Subcutaneous abdominal adipose tissue (tissue), 5 donors: ENCODE data around the gene CTRL.

Source experiments
- H3K27ac ChIP-seq: one replicate; pipeline ENCODE4 v1.7.0; 2013; ENCODE audit warnings: low read depth, mild to moderate bottlenecking, inconsistent platforms, low read length, moderate library complexity
- H3K27me3 ChIP-seq, 5 donors: one replicate each; pipeline ENCODE4 v1.7.0; 2013; ENCODE audit warnings: low read length in 5 of 5, inconsistent platforms in 1 of 5; ENCODE audit not compliant: control insufficient read depth in 5 of 5, insufficient read depth in 4 of 5
- H3K36me3 ChIP-seq, 5 donors: one replicate each; pipeline ENCODE4 v1.7.0; 2013; ENCODE audit warnings: low read length in 5 of 5; ENCODE audit not compliant: control insufficient read depth in 5 of 5, insufficient read depth in 5 of 5
- H3K4me1 ChIP-seq, 5 donors: one replicate each; pipeline ENCODE4 v1.7.0; 2013; ENCODE audit warnings: low read length in 5 of 5, mild to moderate bottlenecking in 3 of 5, moderate library complexity in 1 of 5; ENCODE audit not compliant: control insufficient read depth in 5 of 5, insufficient read depth in 5 of 5
- H3K4me3 ChIP-seq, 5 donors: one replicate each; pipeline ENCODE4 v1.7.0; 2013; ENCODE audit warnings: low read length in 5 of 5, low read depth in 1 of 5
- H3K9ac ChIP-seq, 5 donors: one replicate each; pipeline ENCODE4 v1.7.0; 2013; ENCODE audit warnings: low read length in 5 of 5, mild to moderate bottlenecking in 4 of 5, moderate library complexity in 3 of 5
- H3K9me3 ChIP-seq, 5 donors: one replicate each; pipeline ENCODE4 v1.7.0; 2013; ENCODE audit warnings: low read length in 5 of 5; ENCODE audit not compliant: control insufficient read depth in 5 of 5
- donor health status: healthy.
- donor health status: healthy.
- donor health status: healthy.
- donor health status: healthy.
- donor health status: healthy.

The CTRL gene

DNA sequence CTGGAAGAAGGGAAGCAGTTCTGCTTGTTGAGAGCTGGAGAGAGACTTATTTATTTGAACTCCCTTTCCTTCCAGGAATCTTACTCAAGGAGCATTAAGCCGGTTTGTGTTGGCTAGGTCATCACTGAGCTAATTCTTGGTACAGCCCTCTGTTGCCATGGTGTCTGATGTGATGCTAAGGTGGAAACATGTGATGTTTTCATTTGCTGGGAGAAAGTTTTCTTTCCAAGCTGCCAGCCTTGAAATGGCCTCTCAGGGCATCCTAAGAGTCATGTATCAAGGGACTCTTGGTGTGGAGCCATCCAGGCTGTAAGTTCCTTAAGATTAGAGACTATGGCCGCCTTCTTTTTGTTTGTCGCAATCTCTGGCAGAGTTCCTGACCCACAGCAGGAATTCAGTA lies 34.4 kb downstream of the CTRL start:
- H3K4me3 ChIP-seq, result no peak overlapping the region
- peak overlapping the region in 1 of 5 donors; percentile 33 for H3K9ac ChIP-seq
- H3K27me3 ChIP-seq, result no peaks in the 10 kb centered on the region
- no peaks in the 10 kb centered on the region for H3K9me3 ChIP-seq
- peaks cover 0 to 7% (median 2%) of the 10 kb centered on the region in 5 donors for H3K36me3 ChIP-seq
- peak overlapping the region; percentile 31 for H3K27ac ChIP-seq
- H3K4me1 ChIP-seq, result peaks cover 9 to 41% (median 37%) of the 10 kb centered on the region in 5 donors

DNA sequence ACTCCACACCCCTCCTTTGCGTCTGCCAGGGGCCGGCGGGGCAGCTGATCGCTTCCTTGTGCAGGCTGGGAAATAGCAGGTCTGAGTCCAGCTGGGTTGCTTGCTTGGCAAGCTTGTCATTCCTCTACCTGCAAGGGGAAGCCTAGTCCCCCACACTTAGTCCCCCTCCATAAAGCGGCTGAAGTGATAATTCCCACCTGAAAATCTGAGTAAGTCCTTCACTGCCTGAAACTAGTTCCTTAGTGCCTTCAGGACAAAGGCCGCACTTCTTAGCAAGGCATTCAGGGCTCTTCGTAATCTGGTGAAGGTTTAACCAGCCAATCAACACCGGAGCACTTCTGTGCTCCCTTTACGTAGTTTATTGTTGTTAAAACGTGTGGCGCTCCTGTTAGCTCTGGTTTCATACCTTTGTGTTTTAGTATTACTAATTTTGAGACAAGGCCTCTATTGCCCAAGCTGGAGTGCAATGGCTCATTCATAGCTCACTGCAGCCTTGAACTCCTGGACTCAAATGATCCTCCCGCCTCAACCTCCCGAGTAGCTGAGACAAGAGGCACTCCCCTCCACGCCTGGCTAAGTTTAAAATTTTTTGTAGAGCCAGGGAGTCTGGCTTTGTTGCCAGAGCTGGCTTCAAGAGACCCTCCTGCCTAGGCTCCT lies 37.8 kb downstream of the CTRL start:
- Histone ChIP-seq H3K9ac (peak overlapping the region; percentile 87 to 99 (median 97)), H3K36me3 (no peaks in the 10 kb centered on the region), H3K27me3 (no peaks in the 10 kb centered on the region), H3K27ac (peak overlapping the region; percentile 90), H3K4me3 (peak overlapping the region; percentile 86 to 97 (median 89)), H3K9me3 (no peaks in the 10 kb centered on the region), H3K4me1 (peaks cover 9 to 41% (median 37%) of the 10 kb centered on the region in 5 donors)

DNA sequence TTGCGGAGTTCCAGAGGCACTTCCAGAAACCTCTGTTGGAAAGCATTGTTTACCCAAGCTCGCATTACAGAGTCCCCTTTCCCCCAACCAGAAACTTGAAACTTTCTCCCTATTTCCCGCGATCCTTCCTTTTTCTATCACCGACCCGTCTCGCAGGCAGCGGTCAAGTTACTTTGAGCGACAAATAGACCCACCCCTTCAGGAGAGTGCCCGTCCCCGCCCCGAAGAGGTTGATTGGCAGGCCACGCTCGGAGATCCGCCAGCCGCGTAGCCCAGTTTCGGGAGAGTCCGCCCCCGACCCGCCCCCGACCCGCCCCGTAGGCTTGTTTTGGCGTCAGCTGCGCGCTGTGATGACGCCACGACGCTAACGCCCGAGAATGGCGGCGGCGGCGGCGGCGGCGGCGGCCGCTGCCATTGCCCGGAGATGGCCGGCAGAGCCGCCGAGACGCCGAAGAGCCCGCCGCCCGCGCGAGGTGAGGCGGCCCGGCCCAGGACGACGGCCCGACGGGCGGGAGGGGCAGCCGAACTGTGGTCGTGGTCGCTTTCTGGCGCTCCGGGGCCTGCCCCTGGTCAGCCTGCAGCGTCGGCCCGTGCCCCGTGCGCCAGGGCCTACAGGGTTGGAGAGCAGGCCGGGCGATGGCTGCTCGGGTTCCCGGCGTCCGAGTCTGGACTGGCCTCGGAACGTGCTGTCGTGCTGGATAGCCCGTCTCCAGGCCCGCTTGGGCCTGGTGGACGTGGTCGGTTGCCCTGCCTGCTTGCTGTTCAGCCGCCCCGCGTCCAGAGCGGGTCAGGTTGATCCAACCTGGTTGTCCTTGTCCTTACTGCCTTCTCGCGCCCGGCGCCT lies 38.5 kb downstream of the CTRL start, which contains the start of gene PSKH1:
Gene PSKH1 (plus strand): TSS at position 356 of the 844 bp plus-strand sequence. CDS start 15,496 bp downstream, outside the sequence.
- Histone ChIP-seq H3K27me3 (no peaks in the 10 kb centered on the region), H3K4me3 (peak within 1 kb of the TSS; percentile 86 to 97 (median 89)), H3K36me3 (no peaks in the 10 kb centered on the region), H3K9ac (peak within 1 kb of the TSS; percentile 87 to 99 (median 97)), H3K27ac (peak within 1 kb of the TSS; percentile 90), H3K9me3 (no peaks in the 10 kb centered on the region), H3K4me1 (peaks cover 9 to 41% (median 37%) of the 10 kb centered on the region in 5 donors)

DNA sequence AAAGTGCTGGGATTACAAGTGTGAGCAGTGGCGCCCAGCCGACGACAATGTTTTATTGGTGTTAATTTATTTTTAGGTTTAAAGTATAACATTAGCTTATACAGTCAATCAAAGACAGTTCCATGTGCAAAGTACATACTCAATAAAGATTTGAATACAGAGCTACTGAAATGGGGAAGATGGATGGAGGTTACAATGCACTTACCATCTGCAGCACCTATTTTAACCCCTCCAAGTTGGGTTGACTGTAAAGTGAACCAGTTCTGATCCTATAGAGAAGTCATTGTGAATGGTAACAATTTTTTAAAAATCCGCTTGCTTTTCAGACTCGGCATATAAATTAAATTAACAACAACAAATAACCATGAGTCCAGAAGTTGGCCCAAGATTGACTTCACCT lies 39.3 kb downstream of the CTRL start:
- Histone ChIP-seq H3K27ac (peak overlapping the region; percentile 90), H3K4me1 (peaks cover 9 to 38% (median 34%) of the 10 kb centered on the region in 5 donors), H3K9ac (peak overlapping the region in 3 of 5 donors; percentile 37 to 61 (median 56)), H3K9me3 (no peaks in the 10 kb centered on the region), H3K27me3 (no peaks in the 10 kb centered on the region), H3K36me3 (no peaks in the 10 kb centered on the region), H3K4me3 (peak overlapping the region; percentile 46 to 67 (median 58))

DNA sequence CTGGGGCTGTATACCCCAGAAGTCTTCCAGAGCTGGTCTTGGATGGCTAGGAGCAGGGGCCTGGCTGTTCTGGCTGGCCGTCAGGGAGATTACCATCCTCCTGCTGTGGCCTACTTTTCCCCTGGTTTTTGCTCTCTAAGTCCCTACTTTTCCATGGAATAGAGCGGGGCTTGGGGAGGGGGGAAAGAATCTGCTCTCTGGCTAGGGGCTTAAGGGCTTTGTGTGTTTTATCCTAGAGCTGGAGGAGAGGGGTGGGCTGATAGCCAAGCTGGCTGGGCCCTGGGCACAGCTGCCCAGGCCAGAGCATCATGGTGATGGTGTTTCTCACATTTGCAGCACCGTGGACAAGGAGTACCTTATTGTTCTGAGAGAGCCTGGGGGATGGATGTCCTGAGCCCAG lies 43.3 kb downstream of the CTRL start:
- H3K9me3 ChIP-seq, result no peaks in the 10 kb centered on the region
- no peak overlapping the region for H3K4me3 ChIP-seq
- peaks cover 0 to 30% (median 18%) of the 10 kb centered on the region in 5 donors for H3K36me3 ChIP-seq
- no peak overlapping the region for H3K9ac ChIP-seq
- no peaks in the 10 kb centered on the region for H3K27me3 ChIP-seq
- H3K4me1 ChIP-seq, result peaks cover 2 to 19% (median 13%) of the 10 kb centered on the region in 5 donors
- no peak overlapping the region for H3K27ac ChIP-seq

DNA sequence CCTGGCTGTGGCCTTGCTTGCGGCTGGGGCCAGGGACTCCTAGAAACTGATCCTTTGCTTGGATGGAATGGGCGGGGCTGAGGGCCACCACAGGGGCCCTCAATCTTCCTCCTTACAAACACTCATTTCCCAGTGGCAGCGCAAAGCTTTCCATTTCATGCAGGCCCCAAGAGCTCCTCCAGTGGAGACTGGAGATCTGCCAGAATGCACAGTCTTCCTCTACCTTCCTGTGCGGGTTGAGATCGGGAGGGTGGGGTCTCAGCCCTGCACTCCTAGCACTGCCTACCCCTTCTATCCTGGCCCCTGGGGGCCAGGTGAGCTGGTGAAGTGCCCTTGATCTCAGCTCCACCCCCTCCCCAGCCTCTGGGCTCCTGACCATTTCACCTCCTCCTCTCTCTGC lies 45.3 kb downstream of the CTRL start:
- Histone ChIP-seq H3K27me3 (no peaks in the 10 kb centered on the region), H3K36me3 (peaks cover 0 to 49% (median 37%) of the 10 kb centered on the region in 5 donors)

DNA sequence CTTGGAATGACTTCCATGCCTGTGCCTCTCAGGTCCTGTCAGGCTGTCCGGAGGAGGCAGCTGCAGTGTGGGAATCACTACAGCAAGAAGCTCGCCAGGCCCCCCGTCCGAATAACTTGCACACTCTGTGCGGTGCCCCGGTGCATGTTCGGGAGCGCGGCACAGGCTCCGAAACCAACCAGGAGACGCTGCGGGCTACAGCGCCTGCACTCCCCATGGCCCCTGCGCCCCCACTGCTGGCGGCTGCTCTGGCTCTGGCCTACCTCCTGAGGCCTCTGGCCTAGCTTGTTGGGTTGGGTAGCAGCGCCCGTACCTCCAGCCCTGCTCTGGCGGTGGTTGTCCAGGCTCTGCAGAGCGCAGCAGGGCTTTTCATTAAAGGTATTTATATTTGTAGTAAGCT lies 45.7 kb downstream of the CTRL start:
- no peak overlapping the region for H3K27ac ChIP-seq

More for the DNA sequence above, 45.3 kb downstream of the CTRL start:
- peaks cover 2 to 13% (median 6%) of the 10 kb centered on the region in 5 donors for H3K4me1 ChIP-seq
- no peak overlapping the region for H3K9ac ChIP-seq
- no peaks in the 10 kb centered on the region for H3K9me3 ChIP-seq
- no peak overlapping the region for H3K4me3 ChIP-seq
- no peak overlapping the region for H3K27ac ChIP-seq

DNA sequence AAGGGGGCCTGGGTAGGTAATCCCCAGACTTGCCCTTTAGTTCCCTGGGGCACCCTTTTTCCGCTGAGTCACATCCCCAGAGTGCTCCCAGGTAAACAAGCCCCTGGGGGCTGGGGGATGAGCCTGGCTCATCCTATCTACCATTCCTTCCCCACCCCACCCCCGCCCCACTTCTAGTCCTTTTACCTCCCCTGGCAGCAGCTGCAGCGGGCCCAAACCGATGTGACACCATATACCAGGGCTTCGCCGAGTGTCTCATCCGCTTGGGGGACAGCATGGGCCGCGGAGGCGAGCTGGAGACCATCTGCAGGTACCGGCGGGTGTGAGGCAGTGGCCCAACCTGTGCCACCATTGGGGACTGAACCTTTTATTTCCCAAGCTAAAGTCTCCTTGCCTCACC lies 46.1 kb downstream of the CTRL start:
- no peak overlapping the region for H3K9ac ChIP-seq
- peaks cover 2 to 13% (median 6%) of the 10 kb centered on the region in 5 donors for H3K4me1 ChIP-seq
- no peaks in the 10 kb centered on the region for H3K27me3 ChIP-seq
- H3K4me3 ChIP-seq, result no peak overlapping the region
- peaks cover 0 to 57% (median 45%) of the 10 kb centered on the region in 5 donors for H3K36me3 ChIP-seq
- no peak overlapping the region for H3K27ac ChIP-seq
- H3K9me3 ChIP-seq, result no peaks in the 10 kb centered on the region

More for the DNA sequence above, 45.7 kb downstream of the CTRL start:
- no peak overlapping the region for H3K4me3 ChIP-seq
- no peaks in the 10 kb centered on the region for H3K9me3 ChIP-seq
- no peaks in the 10 kb centered on the region for H3K27me3 ChIP-seq
- H3K9ac ChIP-seq, result no peak overlapping the region
- H3K36me3 ChIP-seq, result peaks cover 0 to 53% (median 41%) of the 10 kb centered on the region in 5 donors
- H3K4me1 ChIP-seq, result peaks cover 2 to 13% (median 6%) of the 10 kb centered on the region in 5 donors

DNA sequence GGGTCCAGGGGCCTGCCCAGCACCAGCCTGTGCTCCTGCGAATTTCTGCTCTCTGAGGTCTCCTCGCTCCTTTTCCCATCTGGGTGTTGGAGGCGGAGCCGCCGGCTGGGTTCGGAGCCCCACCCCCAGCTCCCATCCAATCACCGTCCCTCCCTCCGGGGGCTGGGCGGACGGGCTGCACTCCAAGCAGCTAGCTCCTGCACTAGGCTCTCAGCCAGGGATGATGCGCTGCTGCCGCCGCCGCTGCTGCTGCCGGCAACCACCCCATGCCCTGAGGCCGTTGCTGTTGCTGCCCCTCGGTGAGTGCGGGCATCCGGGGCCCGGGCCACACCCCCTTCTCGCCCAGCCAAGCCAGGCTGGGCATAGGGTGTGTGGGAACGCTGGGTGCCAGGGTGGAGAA lies 47.0 kb downstream of the CTRL start, which contains the start of gene NRN1L:
Gene NRN1L (plus strand): TSS at position 202 of the 400 bp plus-strand sequence. CDS start 19 bp downstream, at position 221.
- Histone ChIP-seq H3K4me1 (peaks cover 2 to 13% (median 6%) of the 10 kb centered on the region in 5 donors), H3K27ac (no peak within 1 kb of the TSS), H3K4me3 (no peak within 1 kb of the TSS), H3K27me3 (no peaks in the 10 kb centered on the region), H3K9ac (no peak within 1 kb of the TSS), H3K9me3 (no peaks in the 10 kb centered on the region), H3K36me3 (peaks cover 0 to 66% (median 54%) of the 10 kb centered on the region in 5 donors)
